SU-DHL-6 (cell line): ENCODE measurements around the gene SPEF2.

ENCODE experiments used
- H2AFZ ChIP-seq: fragments of 200-600 bp; sonication (generic); 2 replicates; pipeline ENCODE4 v1.6.1; 2014; ENCODE audit warnings: low read depth, mild to moderate bottlenecking, moderate library complexity, mixed read lengths, antibody characterized with exemption, low read length; ENCODE audit not compliant: severe bottlenecking
- H3F3A ChIP-seq: fragments of 200-600 bp; shearing (Covaris generic); 2 replicates; pipeline ENCODE4 v1.6.0; 2016; ENCODE audit warnings: antibody characterized with exemption, mild to moderate bottlenecking; ENCODE audit not compliant: insufficient read depth
- H3K27ac ChIP-seq: fragments of 200-600 bp; sonication (generic); 2 replicates; pipeline ENCODE4 v1.5.1; 2016; ENCODE audit warnings: low read depth, mild to moderate bottlenecking, low read length, moderate library complexity, mixed read lengths
- H3K27me3 ChIP-seq: fragments of 200-600 bp; sonication (generic), shearing (Covaris generic); 2 replicates; pipeline ENCODE4 v1.6.0; 2014; ENCODE audit warnings: mild to moderate bottlenecking, low read length
- H3K36me3 ChIP-seq: fragments of 200-600 bp; sonication (generic); 2 replicates; pipeline ENCODE4 v1.6.1; 2014; ENCODE audit warnings: mild to moderate bottlenecking, low read length, mixed read lengths
- H3K4me2 ChIP-seq: fragments of 300-600, 200-600 bp; shearing (Covaris generic), sonication (generic); 2 replicates; pipeline ENCODE4 v1.6.0; 2014; ENCODE audit warnings: low read length, low read depth, mild to moderate bottlenecking; ENCODE audit not compliant: poor library complexity, severe bottlenecking
- H3K4me3 ChIP-seq: fragments of 200-600 bp; sonication (generic); 2 replicates; pipeline ENCODE4 v1.5.1; 2014; ENCODE audit warnings: antibody characterized with exemption, low read length, mild to moderate bottlenecking, mixed read lengths; ENCODE audit not compliant: insufficient read depth, poor library complexity, severe bottlenecking
- H3K79me2 ChIP-seq: fragments of 200-600 bp; sonication (generic); 2 replicates; pipeline ENCODE4 v1.6.1; 2014; ENCODE audit warnings: mild to moderate bottlenecking, low read length, moderate library complexity; ENCODE audit not compliant: insufficient read depth
- H3K9ac ChIP-seq: fragments of 200-600 bp; sonication (generic); 2 replicates; pipeline ENCODE4 v1.7.0; 2014; ENCODE audit warnings: mild to moderate bottlenecking, low read length
- H3K9me2 ChIP-seq: fragments of 200-600 bp; sonication (generic); replicated peaks from 2 replicates; pipeline ENCODE4 v1.6.1; 2014; ENCODE audit warnings: low read length; ENCODE audit not compliant: insufficient read depth
- H3K9me3 ChIP-seq: fragments of 200-600 bp; sonication (generic); 2 replicates; pipeline ENCODE4 v1.6.1; 2014; ENCODE audit warnings: low read length, mixed read lengths; ENCODE audit not compliant: insufficient read depth
- H4K20me1 ChIP-seq: fragments of 200-600 bp; sonication (generic); 2 replicates; pipeline ENCODE4 v1.6.1; 2014; ENCODE audit warnings: low read depth, mild to moderate bottlenecking, antibody characterized with exemption, low read length, moderate library complexity, mixed read lengths
- EZH2phosphoT487 ChIP-seq: fragments of 200-600 bp; sonication (generic), shearing (Covaris generic); conservative IDR thresholded peaks from 2 replicates; pipeline ENCODE4 v1.6.1; 2018; ENCODE audit warnings: mild to moderate bottlenecking, antibody characterized with exemption, low read length, moderate library complexity, mixed read lengths
- TF ChIP-seq, protein P1 (sequence below): fragments of 200-600 bp; sonication (generic); IDR thresholded peaks from one replicate; pipeline ENCODE4 v1.5.1; 2017; ENCODE audit warnings: antibody characterized with exemption, mild to moderate bottlenecking, low read length, moderate library complexity; ENCODE audit not compliant: insufficient read depth, poor library complexity, severe bottlenecking

Gene SPEF2, protein sequence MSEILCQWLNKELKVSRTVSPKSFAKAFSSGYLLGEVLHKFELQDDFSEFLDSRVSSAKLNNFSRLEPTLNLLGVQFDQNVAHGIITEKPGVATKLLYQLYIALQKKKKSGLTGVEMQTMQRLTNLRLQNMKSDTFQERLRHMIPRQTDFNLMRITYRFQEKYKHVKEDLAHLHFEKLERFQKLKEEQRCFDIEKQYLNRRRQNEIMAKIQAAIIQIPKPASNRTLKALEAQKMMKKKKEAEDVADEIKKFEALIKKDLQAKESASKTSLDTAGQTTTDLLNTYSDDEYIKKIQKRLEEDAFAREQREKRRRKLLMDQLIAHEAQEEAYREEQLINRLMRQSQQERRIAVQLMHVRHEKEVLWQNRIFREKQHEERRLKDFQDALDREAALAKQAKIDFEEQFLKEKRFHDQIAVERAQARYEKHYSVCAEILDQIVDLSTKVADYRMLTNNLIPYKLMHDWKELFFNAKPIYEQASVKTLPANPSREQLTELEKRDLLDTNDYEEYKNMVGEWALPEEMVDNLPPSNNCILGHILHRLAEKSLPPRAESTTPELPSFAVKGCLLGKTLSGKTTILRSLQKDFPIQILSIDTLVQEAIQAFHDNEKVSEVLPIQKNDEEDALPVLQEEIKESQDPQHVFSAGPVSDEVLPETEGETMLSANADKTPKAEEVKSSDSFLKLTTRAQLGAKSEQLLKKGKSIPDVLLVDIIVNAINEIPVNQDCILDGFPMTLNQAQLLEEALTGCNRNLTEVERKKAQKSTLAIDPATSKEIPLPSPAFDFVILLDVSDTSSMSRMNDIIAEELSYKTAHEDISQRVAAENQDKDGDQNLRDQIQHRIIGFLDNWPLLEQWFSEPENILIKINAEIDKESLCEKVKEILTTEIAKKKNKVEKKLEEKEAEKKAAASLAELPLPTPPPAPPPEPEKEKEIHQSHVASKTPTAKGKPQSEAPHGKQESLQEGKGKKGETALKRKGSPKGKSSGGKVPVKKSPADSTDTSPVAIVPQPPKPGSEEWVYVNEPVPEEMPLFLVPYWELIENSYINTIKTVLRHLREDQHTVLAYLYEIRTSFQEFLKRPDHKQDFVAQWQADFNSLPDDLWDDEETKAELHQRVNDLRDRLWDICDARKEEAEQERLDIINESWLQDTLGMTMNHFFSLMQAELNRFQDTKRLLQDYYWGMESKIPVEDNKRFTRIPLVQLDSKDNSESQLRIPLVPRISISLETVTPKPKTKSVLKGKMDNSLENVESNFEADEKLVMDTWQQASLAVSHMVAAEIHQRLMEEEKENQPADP (N-terminal part only)

DNA sequence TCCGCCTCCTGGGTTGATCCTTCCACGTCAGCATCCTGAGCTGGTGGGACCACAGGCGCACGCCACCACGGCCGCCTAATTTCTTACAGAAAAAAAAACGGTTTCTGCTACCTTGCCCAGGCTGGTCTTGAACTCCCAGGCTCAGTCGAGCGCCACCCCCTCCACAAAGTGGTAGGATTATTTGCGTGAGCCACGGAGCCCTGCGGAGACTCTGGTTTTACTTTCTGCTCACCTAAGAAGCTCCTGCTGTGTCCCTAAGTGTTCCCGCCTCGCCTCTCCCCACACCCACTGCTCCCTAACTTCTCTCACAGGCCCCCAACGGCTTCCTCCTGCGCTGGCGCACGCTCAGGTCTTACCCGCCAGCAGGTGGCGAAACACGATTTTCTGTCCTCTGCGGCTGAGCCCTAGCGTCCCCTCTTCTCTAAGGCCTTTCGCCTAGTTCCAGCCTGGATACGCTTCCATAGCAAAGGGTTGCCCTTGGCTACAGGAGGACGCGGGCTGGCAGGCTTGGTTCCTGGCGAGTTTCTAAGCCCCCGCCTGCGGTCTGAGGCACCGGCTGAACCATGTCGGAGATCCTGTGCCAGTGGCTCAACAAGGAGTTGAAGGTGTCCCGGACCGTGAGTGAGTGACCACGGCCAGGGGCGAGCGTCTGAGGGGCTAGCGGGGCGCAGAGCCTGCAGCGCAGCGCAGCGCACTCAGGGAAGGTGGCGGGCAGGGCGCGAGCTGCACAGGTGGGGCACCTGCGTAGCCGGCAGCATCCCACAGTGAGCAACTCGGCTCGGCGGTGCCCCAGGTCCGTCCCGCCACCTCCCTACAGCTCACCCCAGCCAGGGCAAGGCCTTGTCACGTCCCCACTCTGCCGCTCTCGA, at the start of gene SPEF2:
Gene SPEF2 (plus strand): TSS at position 429 of the 869 bp plus-strand sequence. CDS start 135 bp downstream, at position 564.
- Histone ChIP-seq H3K79me2 (no peaks in the 10 kb centered on the region), H3K27ac (no peak within 1 kb of the TSS), H3K9ac (no peak within 1 kb of the TSS), H2AFZ (no peak within 1 kb of the TSS), H3K9me3 (no peaks in the 10 kb centered on the region), H3K4me3 (no peak within 1 kb of the TSS), H3K36me3 (no peaks in the 10 kb centered on the region), H3K4me2 (no peak within 1 kb of the TSS), H3K9me2 (no peaks in the 10 kb centered on the region), H3K27me3 (no peaks in the 10 kb centered on the region), H4K20me1 (no peaks in the 10 kb centered on the region), H3F3A (no peaks in the 10 kb centered on the region)
- no peak for TF ChIP-seq EZH2phosphoT487
- TF ChIP-seq, protein P1, sequence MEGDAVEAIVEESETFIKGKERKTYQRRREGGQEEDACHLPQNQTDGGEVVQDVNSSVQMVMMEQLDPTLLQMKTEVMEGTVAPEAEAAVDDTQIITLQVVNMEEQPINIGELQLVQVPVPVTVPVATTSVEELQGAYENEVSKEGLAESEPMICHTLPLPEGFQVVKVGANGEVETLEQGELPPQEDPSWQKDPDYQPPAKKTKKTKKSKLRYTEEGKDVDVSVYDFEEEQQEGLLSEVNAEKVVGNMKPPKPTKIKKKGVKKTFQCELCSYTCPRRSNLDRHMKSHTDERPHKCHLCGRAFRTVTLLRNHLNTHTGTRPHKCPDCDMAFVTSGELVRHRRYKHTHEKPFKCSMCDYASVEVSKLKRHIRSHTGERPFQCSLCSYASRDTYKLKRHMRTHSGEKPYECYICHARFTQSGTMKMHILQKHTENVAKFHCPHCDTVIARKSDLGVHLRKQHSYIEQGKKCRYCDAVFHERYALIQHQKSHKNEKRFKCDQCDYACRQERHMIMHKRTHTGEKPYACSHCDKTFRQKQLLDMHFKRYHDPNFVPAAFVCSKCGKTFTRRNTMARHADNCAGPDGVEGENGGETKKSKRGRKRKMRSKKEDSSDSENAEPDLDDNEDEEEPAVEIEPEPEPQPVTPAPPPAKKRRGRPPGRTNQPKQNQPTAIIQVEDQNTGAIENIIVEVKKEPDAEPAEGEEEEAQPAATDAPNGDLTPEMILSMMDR = no peak

DNA sequence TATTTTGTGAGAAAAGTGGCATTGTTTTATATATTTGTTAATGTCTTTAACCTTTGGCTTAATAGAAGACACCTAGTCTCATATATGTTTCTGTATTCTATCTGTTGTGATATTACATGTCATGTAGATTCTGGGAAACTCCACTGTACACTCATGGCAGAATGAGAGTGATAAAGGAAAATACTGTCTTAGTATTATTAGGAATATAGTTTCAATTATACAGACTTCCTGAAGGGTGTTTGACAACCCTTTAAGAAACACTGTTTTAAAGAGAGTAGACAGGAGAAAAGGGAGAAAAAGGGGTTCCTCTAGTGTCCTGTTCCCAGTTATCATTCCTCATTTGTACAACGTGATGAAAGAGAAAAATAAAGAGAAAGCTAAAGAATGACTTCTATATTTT, 42.1 kb upstream of the SPEF2 start:
- no peaks in the 10 kb centered on the region for H3K9me3 ChIP-seq
- H3K27ac ChIP-seq = no peak overlapping the region
- no peak overlapping the region for H3K9ac ChIP-seq
- TF ChIP-seq, protein P1 = no peak
- no peak for TF ChIP-seq EZH2phosphoT487
- no peaks in the 10 kb centered on the region for H4K20me1 ChIP-seq
- no peaks in the 10 kb centered on the region; the same call in 1 of the 2 replicates for H3K9me2 ChIP-seq
- H3K36me3 ChIP-seq = no peaks in the 10 kb centered on the region
- no peak overlapping the region for H3K4me3 ChIP-seq
- H2AFZ ChIP-seq = no peak overlapping the region
- no peaks in the 10 kb centered on the region for H3K79me2 ChIP-seq
- no peak overlapping the region for H3K4me2 ChIP-seq
- no peaks in the 10 kb centered on the region for H3F3A ChIP-seq
- H3K27me3 ChIP-seq = no peaks in the 10 kb centered on the region; the same call in 1 of the 2 replicates

DNA sequence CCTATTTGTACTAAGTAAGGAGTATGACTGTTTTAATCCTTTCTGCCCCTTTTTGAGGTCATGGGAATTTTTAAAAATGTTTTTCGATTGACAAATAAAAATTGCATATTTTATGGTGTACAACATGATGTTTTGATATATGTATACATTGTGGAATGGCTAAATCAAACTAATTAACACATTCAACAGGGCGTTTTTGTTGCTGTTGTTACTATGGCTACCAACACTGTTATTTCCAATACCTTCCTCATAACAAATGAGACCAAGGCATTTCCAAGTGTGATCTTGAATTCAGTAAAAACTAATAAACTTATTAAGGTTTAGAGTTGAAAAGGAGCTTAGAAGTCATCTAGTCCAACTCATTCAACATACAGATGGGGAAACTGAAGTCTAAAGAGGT, 30.2 kb upstream of the SPEF2 start:
- H3K36me3 ChIP-seq = no peaks in the 10 kb centered on the region
- H3F3A ChIP-seq = no peaks in the 10 kb centered on the region
- no peak overlapping the region for H3K4me2 ChIP-seq
- no peak for TF ChIP-seq EZH2phosphoT487
- TF ChIP-seq, protein P1 = no peak
- H3K79me2 ChIP-seq = no peaks in the 10 kb centered on the region
- no peaks in the 10 kb centered on the region for H3K9me2 ChIP-seq
- H3K9me3 ChIP-seq = no peaks in the 10 kb centered on the region
- H3K9ac ChIP-seq = no peak overlapping the region
- no peak overlapping the region for H3K4me3 ChIP-seq
- H2AFZ ChIP-seq = no peak overlapping the region
- no peaks in the 10 kb centered on the region for H4K20me1 ChIP-seq
- H3K27ac ChIP-seq = no peak overlapping the region
- no peaks in the 10 kb centered on the region for H3K27me3 ChIP-seq
